Glutamatergic neuron (in vitro differentiated cells): ENCODE results near the gene MPHOSPH9. TPM values are rescaled to one million over a fixed set of nuclear protein-coding genes. Genes with fewer than 3 reads are reported as not detected.
A peak's percentile ranks its signal among the peaks of the same experiment; 100 is the strongest.
"Not testable (repeated sequence)": the region's sequence is repeated elsewhere in the genome, so short reads cannot be mapped to it uniquely, and the experiment has no call there.

Source experiments
- DNase-seq: peaks from one replicate; pipeline ENCODE4 v3.0.0; 2022
- H3K27ac Mint-ChIP-seq: one replicate; pipeline ENCODE4 v1.8.0; 2020; ENCODE audit warnings: mild to moderate bottlenecking, mixed read lengths, inconsistent platforms; ENCODE audit not compliant: unreplicated experiment
- H3K27me3 Mint-ChIP-seq: one replicate; pipeline ENCODE4 v1.8.0; 2020; ENCODE audit warnings: mild to moderate bottlenecking, moderate library complexity, mixed read lengths, inconsistent platforms; ENCODE audit not compliant: unreplicated experiment
- H3K36me3 Mint-ChIP-seq: one replicate; pipeline ENCODE4 v1.8.0; 2020; ENCODE audit warnings: mild to moderate bottlenecking, mixed read lengths, inconsistent platforms; ENCODE audit not compliant: unreplicated experiment
- H3K4me1 Mint-ChIP-seq: one replicate; pipeline ENCODE4 v1.8.0; 2020; ENCODE audit warnings: mild to moderate bottlenecking, low read depth, mixed read lengths, inconsistent platforms; ENCODE audit not compliant: unreplicated experiment
- H3K4me3 Mint-ChIP-seq: one replicate; pipeline ENCODE4 v1.8.0; 2020; ENCODE audit warnings: mild to moderate bottlenecking, mixed read lengths, inconsistent platforms; ENCODE audit not compliant: unreplicated experiment
- H3K9me3 Mint-ChIP-seq: one replicate; pipeline ENCODE4 v1.8.0; 2020; ENCODE audit warnings: mild to moderate bottlenecking, moderate library complexity, mixed read lengths, inconsistent platforms; ENCODE audit not compliant: unreplicated experiment
- CTCF ChIP-seq: fragments of 200-600 bp; sonication (generic); IDR thresholded peaks from one replicate; pipeline ENCODE4 v1.5.0; 2021; ENCODE audit not compliant: partially characterized antibody, unreplicated experiment
- total RNA-seq: library from RNA; stranded (reverse); fragmentation: NEBNext Ultra II Directional; extraction: Animal tissue kit (Norgen Biotek cat#: 25700); gene quantifications from one replicate; pipeline ENCODE4 v1.2.1, GENCODE V29; 2021; ENCODE audit not compliant: unreplicated experiment

MPHOSPH9 gene
- total RNA-seq, 1 donor from 2014 or later = 38.4 TPM

GRCh38 chr12:123250471-123251383, 17.8 kb upstream of the MPHOSPH9 start:
- TF ChIP-seq CTCF = no peak
- Mint-ChIP-seq H3K9me3 (peaks cover 4% of the 10 kb centered on the region), H3K4me1 (peaks cover 9% of the 10 kb centered on the region), H3K4me3 (no peak overlapping the region), H3K36me3 (peaks cover 31% of the 10 kb centered on the region), H3K27ac (peak overlapping the region; percentile 38), H3K27me3 (peaks cover 6% of the 10 kb centered on the region)
- DNase-seq = no peak

- H3K27ac Mint-ChIP-seq, H3K4me3 Mint-ChIP-seq, DNase-seq, H3K27me3 Mint-ChIP-seq, H3K4me1 Mint-ChIP-seq, H3K9me3 Mint-ChIP-seq: not testable (repeated sequence)
- peaks cover 36% of the 10 kb centered on the region for H3K36me3 Mint-ChIP-seq
Observed at GRCh38 chr12:123248996-123249741, 16.2 kb upstream of the MPHOSPH9 start.

DNA sequence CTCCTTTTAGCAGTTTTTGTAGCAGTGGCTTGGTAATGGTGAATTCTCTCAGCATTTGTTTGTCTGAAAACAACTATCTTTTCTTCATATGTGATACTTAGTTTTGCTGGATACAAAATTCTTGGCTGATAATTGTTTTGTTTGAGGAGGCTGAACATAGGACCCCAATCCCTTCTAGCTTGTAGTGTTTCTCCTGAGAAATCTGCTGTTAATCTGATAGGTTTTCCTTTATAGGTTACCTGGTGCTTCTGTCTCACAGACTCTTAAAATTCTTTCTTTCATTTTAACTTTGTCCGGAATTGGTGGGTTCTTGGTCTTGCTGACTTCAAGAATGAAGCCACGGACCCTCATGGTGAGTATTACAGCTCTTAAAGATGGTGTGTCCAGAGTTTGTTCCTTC, 15.2 kb upstream of the MPHOSPH9 start:
- H3K27me3 Mint-ChIP-seq, H3K9me3 Mint-ChIP-seq, H3K4me1 Mint-ChIP-seq, H3K4me3 Mint-ChIP-seq, DNase-seq: not testable (repeated sequence)
- H3K27ac Mint-ChIP-seq = peak overlapping the region; percentile 70
- peaks cover 36% of the 10 kb centered on the region for H3K36me3 Mint-ChIP-seq

GRCh38 chr12:123245678-123246077, 12.7 kb upstream of the MPHOSPH9 start:
- Mint-ChIP-seq H3K4me3 (no peak overlapping the region), H3K27me3 (peaks cover 3% of the 10 kb centered on the region), H3K27ac (no peak overlapping the region), H3K9me3 (peaks cover 4% of the 10 kb centered on the region), H3K4me1 (peaks cover 5% of the 10 kb centered on the region), H3K36me3 (peaks cover 29% of the 10 kb centered on the region)
- TF ChIP-seq CTCF = no peak
- DNase-seq = no peak

GRCh38 chr12:123243671-123244262, 10.8 kb upstream of the MPHOSPH9 start:
- peaks cover 5% of the 10 kb centered on the region for H3K4me1 Mint-ChIP-seq

More at GRCh38 chr12:123243671-123244262, 10.8 kb upstream of the MPHOSPH9 start:
- no peak overlapping the region for H3K4me3 Mint-ChIP-seq
- no peak for DNase-seq
- no peak for TF ChIP-seq CTCF
- H3K9me3 Mint-ChIP-seq = peaks cover 2% of the 10 kb centered on the region
- no peaks in the 10 kb centered on the region for H3K27me3 Mint-ChIP-seq
- H3K36me3 Mint-ChIP-seq = peaks cover 18% of the 10 kb centered on the region
- H3K27ac Mint-ChIP-seq = no peak overlapping the region
